Activated CD4-positive, alpha-beta T cell treated with anti-CD3 and anti-CD28 coated beads, Interleukin-2, amount 50 U/mL, for 24 hours (primary cell): Measurements from ENCODE around the gene NBL1.

Experiments used
- DNase-seq, 2 donors: peaks; one replicate each; pipeline ENCODE4 v3.0.0-alpha.2; 2020; ENCODE audit warnings: low read depth in 1 of 2, low spot score in 1 of 2

The NBL1 gene

DNA sequence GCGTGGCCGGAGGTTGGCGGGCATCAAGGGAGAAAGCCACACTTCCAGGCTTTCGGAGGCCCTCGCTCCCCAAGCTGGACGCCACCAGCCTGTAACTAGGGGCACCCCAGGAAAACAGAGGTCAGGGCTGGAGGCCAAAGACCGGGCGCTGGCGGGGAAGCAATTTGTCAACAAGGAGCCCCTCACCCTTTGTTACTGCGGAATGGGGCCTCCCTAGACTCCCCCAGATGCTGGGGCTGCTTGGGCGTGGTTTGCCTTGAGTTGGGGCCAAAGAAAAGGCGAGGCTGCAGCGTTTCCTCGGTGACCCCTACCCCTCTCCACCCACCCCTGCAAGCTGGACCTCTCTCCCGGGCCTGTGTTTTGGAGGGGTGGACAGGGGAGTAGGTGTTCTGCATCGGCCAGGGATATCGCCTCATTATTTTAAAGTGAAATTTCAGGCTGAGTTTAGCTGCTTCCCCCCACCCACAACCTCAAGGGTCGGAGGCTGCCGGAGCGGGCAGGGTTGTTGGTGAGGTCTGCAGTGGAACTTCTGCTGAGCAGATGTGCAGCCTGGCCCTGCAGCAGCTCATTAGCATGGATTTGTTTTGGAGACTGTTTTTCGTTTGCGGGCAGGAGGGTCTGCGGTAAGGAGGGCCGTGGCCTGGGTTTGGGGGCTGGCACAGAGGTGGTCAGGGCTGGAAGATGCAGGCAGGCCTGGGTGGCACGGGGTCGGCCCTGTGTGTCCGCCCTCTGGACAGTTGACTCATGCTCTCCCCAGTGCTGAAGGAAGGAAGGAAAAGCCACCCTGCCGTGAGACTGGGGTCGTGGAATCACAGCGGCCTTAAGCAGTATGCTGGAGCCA is 1.5 kb downstream of the NBL1 start:
- DNase-seq, result no peak

DNA sequence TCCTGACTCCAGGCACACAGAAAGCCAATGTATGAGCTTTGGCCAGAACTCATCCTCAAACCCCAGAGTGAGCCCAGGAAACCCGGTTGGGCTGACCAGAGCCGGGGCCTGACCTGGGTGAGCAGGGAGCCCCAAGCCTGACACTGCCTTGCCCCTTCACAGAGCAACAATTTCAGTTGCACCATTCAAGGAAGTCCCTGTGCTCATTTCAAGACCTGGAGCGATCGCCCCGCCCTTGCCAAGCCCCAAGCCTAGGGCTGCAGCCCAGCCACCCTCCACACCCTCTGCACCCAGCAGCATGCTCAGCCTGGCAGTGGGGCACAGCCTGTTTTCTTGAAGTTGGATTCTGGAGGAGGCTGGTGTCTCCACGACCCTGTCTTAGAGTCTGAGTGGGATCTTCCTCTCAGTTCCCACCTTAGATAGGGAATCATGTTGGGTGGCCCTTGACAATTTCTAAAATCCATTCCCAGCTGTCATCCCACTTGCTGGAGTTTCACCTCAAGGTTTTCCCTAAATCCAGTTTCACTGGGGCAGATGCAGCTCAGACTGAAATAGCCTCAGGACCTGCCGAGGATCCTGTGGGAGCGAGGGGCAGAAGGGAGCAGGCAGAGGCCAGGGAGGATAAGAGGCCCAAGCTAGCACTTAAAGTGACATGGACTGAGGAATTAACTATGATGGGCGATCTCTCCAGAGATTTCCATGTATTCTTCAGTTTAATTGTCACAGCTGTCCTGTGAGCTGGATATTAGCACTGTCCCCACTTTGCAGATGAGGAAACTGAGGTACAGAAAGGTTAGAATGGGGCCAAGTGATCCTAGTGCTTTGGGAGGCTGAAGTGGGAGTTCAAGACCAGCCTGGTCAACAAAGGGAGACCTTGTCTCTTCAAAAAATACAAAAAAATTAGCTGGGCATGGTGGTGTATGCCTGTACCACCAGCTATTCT is 2.5 kb downstream of the NBL1 start:
- DNase-seq, result no peak

DNA sequence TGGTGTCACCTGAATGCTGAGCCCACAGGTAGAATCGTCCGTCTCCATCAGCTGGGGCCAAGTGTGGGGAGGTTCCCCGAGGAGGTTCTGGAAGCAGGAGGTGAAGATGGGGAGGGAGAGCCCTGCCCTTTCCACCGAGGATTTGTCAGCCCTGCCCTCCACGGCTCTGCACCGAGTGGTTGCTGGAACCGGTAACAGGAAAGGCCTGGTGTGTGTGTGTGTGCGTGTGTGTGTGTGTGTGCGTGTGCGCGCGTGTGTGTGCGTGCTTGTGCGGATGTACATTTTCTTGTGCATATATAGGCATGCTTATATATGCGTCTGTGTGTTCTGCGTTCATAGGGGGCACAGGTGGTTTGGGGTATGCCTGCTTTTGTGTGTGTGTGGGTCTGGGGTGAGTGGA is 3.5 kb downstream of the NBL1 start:
- DNase-seq, result no peak

- DNase-seq, result no peak
These were observed 4.1 kb downstream of the NBL1 start for GRCh38 chr1:19648239-19648638.

DNA sequence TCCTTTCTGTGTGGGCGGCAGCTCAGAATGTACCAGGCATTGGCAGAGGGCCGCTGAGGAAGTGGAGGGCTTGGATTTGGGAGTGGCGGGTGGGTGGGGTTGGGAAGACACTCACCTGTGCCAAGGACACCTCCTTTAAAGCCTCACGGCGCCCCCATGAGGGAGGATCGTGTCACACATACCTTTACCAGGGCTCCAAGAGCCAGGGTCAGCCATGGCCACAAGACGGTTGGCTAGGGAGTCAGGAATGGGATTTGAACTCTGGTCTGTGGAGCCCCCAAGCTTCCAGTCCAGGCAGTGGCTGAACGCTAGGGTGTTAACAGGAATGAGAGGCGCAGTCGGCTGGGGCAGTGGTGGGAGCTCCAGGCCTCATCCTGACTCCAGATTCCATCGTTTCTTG is 4.6 kb downstream of the NBL1 start:
- DNase-seq, result no peak

- DNase-seq, result no peak
These were observed 6.5 kb downstream of the NBL1 start for GRCh38 chr1:19650416-19651140.

DNA sequence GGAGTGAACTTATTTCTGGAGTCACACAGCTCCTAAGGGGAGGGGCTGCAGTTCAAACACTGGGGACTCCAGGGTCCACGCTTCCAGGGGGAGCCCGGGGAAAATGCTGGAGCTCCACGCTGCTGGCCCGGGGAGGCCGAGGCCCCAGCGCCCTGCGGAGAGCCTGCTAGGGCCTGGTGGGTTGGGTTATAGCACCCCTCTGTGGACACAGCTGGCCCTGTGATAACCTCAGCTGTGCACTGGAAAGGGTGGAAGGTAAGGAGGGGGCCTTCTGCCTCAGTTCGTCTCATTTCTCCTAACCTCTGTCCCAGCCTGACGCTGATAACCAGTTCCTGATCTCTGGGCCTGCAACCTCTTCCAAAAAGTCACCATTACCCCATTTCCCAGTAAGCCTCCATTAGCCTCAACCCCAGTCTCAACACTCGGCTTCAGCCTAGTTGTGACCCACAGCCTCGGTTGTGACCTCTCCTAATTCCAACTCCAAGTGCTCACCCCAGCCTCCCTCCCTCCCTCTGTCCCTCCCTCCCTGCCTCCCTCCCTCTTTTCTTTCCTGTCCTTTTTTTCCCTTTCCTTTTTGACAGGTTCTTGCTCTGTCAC is 7.1 kb downstream of the NBL1 start:
- no peak for DNase-seq

- no peak for DNase-seq
These were observed 10.3 kb downstream of the NBL1 start for GRCh38 chr1:19654386-19654785.

DNA sequence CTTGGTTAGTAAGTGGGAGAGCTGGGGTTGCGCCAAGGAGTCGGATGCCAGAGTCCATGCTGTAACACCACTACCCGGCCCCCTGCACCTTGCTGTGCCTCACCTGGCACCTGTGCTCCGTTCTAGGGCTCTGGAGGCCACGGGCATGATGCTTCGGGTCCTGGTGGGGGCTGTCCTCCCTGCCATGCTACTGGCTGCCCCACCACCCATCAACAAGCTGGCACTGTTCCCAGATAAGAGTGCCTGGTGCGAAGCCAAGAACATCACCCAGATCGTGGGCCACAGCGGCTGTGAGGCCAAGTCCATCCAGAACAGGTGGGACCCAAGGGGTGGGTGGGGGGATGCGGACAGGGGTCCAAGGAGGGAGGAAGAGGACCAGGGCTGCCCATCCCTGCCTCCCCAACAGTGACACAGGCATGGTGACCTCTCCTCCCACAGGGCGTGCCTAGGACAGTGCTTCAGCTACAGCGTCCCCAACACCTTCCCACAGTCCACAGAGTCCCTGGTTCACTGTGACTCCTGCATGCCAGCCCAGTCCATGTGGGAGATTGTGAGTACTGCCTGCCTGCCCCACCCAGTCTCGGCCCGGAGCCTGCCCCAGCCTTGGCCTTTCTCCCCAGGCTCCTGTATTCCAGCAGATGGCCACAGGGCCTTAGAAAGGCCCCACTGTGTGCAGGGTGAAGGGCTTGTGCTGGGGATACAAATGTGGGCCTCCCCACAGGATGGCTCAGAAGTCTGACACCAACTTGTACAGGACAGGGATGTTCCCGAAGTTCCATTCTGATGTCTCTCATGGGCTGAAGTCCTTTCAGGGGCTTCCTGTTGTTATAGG is 11.0 kb downstream of the NBL1 start:
- DNase-seq, result no peak

GRCh38 chr1:19655718-19656080 is 11.6 kb downstream of the NBL1 start:
- DNase-seq, result no peak

- DNase-seq, result no peak
These were observed 12.1 kb downstream of the NBL1 start for GRCh38 chr1:19656134-19656779.

- DNase-seq, result no peak
These were observed 12.8 kb downstream of the NBL1 start for GRCh38 chr1:19656780-19657466.

DNA sequence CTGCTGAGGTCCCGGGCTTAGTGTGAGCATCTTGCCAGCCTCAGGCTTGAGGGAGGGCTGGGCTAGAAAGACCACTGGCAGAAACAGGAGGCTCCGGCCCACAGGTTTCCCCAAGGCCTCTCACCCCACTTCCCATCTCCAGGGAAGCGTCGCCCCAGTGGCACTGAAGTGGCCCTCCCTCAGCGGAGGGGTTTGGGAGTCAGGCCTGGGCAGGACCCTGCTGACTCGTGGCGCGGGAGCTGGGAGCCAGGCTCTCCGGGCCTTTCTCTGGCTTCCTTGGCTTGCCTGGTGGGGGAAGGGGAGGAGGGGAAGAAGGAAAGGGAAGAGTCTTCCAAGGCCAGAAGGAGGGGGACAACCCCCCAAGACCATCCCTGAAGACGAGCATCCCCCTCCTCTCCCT is 13.4 kb downstream of the NBL1 start:
- DNase-seq, result no peak

DNA sequence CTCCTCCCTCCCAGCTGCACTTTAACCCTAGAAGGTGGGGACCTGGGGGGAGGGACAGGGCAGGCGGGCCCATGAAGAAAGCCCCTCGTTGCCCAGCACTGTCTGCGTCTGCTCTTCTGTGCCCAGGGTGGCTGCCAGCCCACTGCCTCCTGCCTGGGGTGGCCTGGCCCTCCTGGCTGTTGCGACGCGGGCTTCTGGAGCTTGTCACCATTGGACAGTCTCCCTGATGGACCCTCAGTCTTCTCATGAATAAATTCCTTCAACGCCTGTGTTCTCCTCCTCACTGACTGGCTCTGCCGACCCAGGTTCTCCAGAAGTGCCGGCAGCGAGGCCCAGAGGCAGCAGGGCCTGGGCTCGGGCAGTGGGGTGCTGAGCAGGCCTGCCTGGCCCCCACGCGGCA is 14.1 kb downstream of the NBL1 start:
- no peak for DNase-seq

GRCh38 chr1:19661721-19662228 is 17.7 kb downstream of the NBL1 start:
- peak in 1 of 2 donors; percentile 27 for DNase-seq

DNA sequence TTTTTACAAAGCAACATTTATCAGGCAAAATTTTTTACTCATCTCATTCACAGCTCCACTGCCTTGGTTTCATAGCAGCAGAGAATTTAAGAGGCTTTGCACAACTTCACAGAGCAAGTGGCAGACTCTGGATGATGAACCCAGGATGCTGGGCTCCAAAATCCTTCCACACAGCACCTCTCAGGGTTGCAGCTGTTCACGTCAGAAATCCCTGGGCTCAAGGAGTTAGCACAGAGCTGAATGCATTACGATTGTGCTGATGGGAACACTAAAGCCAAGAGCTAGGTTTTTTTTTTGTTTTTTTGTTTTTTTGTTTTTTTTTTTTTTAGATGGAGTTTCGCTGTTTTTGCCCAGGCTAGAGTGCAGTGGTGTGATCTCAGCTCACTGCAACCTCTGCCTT is 18.2 kb downstream of the NBL1 start:
- no peak for DNase-seq

DNA sequence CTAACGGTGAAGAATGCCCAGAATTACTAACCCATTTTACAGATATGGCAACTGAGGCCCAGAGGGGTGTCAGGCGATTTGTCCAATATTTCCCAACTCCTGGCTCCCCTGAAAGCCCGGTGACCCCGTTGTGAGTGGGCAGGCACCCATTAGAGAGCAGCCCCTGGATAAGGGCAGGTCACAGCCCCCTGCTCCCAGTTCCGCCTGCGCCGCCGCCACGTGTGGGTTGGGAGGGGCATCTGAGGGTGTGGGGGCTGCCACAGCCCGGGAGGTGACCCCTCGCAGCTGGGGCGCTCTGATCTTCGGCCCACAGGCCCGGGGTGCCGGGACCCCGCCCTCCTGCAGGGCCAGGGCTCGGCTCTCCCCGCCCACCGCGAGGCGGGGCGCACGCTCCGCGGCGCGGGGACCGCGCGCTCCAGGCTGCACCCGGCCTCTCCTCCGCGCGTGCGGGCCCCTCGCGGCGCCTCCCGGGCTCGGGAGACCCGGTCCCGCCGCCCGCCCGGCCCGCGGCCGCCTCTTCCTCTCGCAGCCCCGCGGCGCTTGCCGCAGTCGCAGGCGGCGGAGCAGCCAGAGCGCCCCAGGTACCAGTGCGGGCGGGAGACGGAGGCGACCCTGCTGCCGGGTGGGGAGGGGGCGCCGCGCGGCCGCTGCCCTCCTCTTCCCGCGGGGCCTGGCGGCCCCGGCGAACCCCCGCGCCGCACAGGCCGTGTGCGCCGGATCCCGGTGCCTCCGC is 20.5 kb downstream of the NBL1 start, which contains the start of gene HTR6:
HTR6 (plus strand) TSS at position 423 of the 733 bp plus-strand sequence. CDS start 879 bp downstream, outside the sequence.
- no peak for DNase-seq

DNA sequence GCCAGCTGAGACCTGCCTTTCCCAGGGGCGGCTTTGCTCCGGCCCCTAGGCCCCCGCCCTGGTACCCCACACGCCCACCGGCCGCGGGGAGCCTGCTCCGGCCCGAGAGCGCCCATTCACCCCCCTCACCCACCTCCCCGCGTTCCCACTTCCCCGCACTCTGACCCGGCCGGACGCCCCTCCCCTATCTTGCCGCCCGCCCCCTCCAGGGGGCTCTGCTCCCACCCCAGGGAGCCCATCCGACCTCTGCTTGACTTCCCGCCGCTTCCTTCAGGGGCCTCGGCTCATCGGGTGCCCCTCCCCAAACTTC is 21.0 kb downstream of the NBL1 start:
- DNase-seq, result no peak
